ENCODE results near the gene DGKK.

The DGKK gene

DNA sequence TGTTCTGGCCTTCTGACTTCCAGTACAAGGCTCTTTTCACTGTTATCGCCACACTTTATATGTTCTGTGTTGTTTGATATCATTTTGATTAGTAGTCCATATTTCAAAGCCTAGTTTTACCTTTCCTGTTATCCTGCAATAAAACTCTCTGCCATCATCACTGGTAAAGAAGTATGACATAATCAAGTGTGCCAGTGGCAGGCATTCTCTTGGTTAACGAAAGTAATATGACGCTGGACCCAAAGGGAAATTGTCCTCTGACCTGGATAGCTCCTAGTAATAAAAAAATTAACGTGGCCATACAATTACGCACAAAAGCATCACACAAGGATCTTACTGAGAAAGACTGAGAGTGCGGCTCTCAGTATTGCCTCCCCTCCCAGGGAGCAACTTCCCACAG lies 33.8 kb downstream of the DGKK start:
- in situ Hi-C loops (cut with MboI; ENCODE audit: low pct_unique_long_range_greater_than_20kb, low sequenced_read_pairs, unreplicated experiment): no loop called here
- no peak for DNase-seq (ENCODE audit: low spot score)

DNA sequence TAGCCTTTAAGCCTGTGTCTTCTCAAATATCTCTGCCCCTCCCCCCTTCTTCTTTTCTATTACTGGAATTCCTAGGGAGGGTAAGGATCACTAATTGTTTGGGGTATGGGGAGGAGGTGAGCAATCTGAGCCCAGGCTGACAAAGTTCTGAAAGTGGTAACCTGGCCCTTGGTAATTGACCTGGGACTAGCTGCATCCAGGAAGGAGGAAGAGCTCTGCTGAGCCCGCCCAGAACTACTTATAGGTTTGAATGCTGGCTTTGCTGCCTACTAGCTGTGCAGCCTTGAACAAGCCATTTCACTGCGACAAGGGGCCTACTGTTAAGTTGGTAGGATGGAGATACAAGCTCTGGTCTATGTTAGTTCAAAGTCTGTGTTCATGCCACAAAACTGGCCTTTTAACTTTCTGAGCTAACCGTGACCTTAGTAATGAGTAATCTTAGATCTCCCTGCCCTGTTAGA lies 37.8 kb downstream of the DGKK start:
- in situ Hi-C loops (cut with MboI; ENCODE audit: low pct_unique_long_range_greater_than_20kb, low sequenced_read_pairs, unreplicated experiment): no loop called here
- DNase-seq (ENCODE audit: low spot score): no peak

More for the DNA sequence above, 33.8 kb downstream of the DGKK start:
- TF ChIP-seq, protein P1, sequence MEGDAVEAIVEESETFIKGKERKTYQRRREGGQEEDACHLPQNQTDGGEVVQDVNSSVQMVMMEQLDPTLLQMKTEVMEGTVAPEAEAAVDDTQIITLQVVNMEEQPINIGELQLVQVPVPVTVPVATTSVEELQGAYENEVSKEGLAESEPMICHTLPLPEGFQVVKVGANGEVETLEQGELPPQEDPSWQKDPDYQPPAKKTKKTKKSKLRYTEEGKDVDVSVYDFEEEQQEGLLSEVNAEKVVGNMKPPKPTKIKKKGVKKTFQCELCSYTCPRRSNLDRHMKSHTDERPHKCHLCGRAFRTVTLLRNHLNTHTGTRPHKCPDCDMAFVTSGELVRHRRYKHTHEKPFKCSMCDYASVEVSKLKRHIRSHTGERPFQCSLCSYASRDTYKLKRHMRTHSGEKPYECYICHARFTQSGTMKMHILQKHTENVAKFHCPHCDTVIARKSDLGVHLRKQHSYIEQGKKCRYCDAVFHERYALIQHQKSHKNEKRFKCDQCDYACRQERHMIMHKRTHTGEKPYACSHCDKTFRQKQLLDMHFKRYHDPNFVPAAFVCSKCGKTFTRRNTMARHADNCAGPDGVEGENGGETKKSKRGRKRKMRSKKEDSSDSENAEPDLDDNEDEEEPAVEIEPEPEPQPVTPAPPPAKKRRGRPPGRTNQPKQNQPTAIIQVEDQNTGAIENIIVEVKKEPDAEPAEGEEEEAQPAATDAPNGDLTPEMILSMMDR (IDR thresholded peaks at IDR 0.05; ENCODE audit: extremely low read depth, insufficient read depth, missing control alignments): no peak

DNA sequence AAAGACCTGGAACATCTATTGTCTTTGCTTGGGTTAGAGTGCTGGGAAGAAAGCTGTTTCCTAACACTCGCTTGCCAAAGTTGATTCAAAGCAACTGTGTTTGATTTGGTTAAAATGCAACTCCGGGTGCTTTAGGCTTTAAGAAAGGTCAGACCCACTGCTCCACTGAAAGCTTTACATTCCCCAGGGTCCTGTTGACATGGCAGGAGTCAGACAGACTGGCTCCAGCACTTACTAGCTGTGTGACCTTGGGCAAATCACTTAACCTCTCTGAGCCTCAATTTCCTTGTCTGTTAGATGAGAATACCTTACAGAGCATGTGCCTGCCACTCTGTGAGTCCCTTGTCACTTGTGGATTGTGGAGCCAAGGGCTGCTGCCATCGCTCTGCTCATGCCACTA lies 39.0 kb downstream of the DGKK start:
- DNase-seq (ENCODE audit: low spot score): no peak
- TF ChIP-seq, protein P1 (IDR thresholded peaks at IDR 0.05; ENCODE audit: extremely low read depth, insufficient read depth, missing control alignments): no peak
- in situ Hi-C loops (cut with MboI; ENCODE audit: low pct_unique_long_range_greater_than_20kb, low sequenced_read_pairs, unreplicated experiment): no loop called here

More for the DNA sequence above, 37.8 kb downstream of the DGKK start:
- TF ChIP-seq, protein P1 (IDR thresholded peaks at IDR 0.05; ENCODE audit: extremely low read depth, insufficient read depth, missing control alignments): no peak

DNA sequence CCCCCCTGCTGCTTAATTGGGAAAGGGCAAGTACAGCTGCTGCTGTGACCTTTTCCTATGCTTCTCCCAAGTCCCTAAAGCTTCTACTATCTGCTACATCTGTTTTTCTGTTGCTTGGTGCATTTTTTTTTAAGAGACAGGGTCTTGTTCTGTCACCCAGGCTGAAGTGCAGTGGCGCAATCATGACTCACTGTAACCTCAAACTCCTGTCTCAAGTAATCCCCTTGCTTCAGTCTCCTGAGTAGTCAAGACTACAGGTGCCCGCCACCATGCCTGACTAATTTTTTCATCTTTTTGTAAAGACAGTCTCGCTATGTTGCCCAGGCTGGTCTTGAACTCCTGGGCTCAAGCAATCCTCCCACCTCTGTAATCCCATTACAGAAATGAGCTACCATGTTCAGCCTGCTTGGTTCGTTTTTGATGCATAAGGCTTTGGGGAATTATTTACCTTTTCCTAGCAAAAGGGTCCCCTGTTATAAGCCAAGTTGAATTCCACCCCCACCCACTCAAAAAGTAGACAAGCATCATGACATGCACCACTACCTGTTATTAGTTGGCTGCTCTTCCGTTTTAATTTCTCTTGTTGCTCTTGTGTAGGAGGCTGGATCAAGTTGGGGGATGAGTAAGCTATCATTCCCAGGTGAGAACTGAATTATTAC lies 39.6 kb downstream of the DGKK start:
- TF ChIP-seq, protein P1 (IDR thresholded peaks at IDR 0.05; ENCODE audit: extremely low read depth, insufficient read depth, missing control alignments): no peak
- in situ Hi-C loops (cut with MboI; ENCODE audit: low pct_unique_long_range_greater_than_20kb, low sequenced_read_pairs, unreplicated experiment): no loop called here
- DNase-seq (ENCODE audit: low spot score): no peak

DNA sequence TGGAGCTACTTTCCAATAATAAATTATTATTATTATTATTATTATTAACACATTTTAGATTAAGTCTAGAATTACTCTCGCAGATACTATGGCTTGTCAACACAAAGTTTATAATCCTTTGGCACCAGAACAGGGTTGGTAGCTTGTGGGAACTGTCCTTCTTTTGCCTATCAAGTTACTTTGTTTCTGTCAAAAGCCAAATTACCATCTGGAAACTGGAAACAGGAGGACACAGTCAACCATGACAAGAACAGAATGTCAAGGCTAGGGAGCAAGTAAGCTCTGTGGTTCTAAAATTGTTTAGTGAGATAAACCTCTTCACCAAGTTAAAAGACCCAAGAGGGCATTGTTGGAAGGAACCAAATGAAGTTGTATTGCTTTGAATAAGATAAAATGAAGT lies 42.5 kb downstream of the DGKK start:
- TF ChIP-seq, protein P1 (IDR thresholded peaks at IDR 0.05; ENCODE audit: extremely low read depth, insufficient read depth, missing control alignments): no peak
- DNase-seq (ENCODE audit: low spot score): no peak
- in situ Hi-C loops (cut with MboI; ENCODE audit: low pct_unique_long_range_greater_than_20kb, low sequenced_read_pairs, unreplicated experiment): no loop called here

DNA sequence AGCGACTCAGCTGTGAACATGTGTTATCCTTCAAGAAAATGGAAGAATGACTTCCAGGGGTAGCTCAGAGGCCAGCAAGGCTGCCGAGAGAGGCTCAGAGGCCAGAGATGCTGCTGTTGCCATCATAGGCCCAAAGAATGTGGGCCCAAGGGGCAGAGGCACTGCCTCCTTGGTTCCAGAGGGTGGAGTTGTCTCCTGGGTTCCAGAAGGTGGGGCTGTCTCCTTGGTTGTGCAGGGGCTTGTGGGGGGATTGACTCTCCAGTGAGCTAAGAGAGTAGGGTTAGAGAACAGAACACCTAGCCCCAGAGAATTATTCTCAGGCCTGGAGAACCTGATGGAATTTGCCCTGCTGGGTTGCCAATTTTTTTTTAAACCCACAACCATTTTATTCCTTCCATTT lies 62.6 kb downstream of the DGKK start:
- TF ChIP-seq, protein P1 (IDR thresholded peaks at IDR 0.05; ENCODE audit: extremely low read depth, insufficient read depth, missing control alignments): no peak
- in situ Hi-C loops (cut with MboI; ENCODE audit: low pct_unique_long_range_greater_than_20kb, low sequenced_read_pairs, unreplicated experiment): no loop called here
- DNase-seq (ENCODE audit: low spot score): no peak
